ENCODE data around the gene ESRRG.

Gene ESRRG

DNA sequence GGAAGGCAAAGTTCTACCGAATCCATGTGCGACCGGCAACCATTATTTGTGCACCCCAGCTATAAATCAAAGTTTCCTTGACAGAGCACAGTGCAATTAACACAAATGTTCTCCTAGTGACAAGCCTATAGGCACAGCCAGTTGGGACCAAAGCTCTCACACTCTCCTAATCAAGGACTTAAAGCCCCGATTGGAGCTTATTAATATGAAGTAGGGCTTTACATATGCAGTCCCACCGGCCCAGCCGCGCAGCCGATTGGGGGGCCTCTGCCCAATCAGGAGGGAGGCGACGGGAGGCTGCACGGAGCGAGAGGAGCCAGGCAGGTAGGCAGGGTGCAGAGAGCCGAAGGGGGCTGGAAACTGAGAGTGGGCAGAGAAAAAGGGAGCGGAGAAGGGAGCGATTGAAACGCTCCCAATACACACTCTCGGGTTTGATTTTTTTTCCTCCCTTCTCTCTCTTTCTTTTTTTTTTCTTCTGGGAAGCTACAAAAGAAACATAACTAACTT, at the start of gene ESRRG:
Gene ESRRG (minus strand): TSS at position 156 of the 507 bp plus-strand sequence. CDS start 130 bp downstream, at position 26.
- no peak for DNase-seq (ENCODE audit: low read depth in 2 of 2)

- no peak for DNase-seq (ENCODE audit: low read depth in 2 of 2)
Observed at GRCh38 chr1:216771922-216772321, 48.7 kb upstream of the ESRRG start.

DNA sequence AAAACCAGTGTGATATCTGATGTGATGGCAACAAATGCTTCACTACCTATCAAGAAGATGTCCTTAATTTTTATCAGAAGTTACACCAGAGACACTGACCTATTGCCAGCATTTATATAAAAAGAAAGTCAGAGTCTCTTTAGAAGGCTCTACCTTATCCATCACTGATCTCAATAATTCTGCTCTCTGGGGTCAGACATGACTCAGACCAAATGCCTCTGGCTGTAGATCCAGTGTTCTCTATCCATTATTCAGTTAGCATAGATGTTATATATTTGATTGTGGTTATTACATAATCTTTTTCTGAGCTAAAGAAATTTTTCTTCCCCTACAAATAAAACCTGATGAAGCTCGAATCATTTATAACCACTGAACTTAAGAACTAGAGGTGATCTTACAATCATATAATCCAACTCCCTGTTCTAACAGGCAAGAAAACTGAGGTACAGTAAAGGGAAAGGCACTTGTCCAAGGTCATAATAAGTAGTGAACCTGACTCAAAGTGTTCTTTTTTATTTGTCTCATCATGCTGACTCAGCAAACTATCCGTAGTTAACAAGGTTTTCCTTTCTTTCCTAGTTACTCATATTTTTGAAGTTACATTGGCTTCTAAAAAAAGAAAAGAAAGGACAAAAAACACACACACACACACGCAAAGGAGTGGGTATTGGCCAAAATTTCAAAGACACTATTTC, 43.6 kb upstream of the ESRRG start:
- no peak for DNase-seq (ENCODE audit: low read depth in 2 of 2)

GRCh38 chr1:216765346-216766300, 42.4 kb upstream of the ESRRG start:
- no peak for DNase-seq (ENCODE audit: low read depth in 2 of 2)

DNA sequence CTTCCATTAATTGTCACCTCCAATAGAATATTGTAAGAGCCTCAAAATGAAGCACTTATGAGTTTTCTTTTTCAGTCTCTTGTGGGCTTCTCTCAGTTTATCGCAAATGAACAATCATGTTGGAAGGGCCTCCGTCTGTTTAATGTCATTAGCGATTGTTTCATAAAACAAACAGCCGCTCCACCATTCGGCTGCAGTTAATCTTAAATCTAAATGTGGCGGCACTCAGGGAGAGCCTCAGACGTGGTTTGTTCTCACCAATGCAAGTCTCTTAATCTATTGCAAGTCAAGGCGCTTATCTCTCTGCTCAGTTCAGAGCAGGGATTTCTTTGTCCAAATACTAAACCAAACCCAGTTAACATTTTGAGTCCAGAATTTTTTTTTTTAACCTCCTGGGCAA, 34.9 kb upstream of the ESRRG start:
- no peak for DNase-seq (ENCODE audit: low read depth in 2 of 2)

GRCh38 chr1:216757110-216757509, 33.9 kb upstream of the ESRRG start:
- DNase-seq (ENCODE audit: low read depth in 2 of 2) = no peak

- no peak for DNase-seq (ENCODE audit: low read depth in 2 of 2)
Observed at GRCh38 chr1:216750961-216751360, 27.7 kb upstream of the ESRRG start.

GRCh38 chr1:216750031-216750627, 26.9 kb upstream of the ESRRG start:
- DNase-seq (ENCODE audit: low read depth in 2 of 2) = no peak

GRCh38 chr1:216749232-216749631, 26.0 kb upstream of the ESRRG start:
- no peak for DNase-seq (ENCODE audit: low read depth in 2 of 2)

DNA sequence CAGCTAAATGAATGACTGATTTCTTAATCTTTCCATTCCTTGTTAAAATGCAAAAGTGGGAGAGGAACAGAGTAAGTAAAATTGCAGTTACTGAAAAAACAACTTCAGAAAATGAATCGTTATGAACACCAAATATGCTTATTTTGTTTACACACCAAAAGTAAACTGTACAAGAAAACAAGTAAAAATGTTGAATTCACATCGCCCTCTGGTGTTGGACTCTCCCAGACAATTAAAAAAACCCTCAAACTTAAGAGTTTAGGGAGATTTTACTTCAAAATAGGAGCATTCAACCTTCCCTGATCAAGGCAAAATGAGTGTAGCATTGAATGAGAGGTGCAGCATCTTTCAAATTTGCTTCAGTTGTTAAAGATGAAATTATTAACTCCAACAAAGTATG, 19.4 kb upstream of the ESRRG start:
- DNase-seq (ENCODE audit: low read depth in 2 of 2) = no peak

- DNase-seq (ENCODE audit: low read depth in 2 of 2) = no peak
Observed at GRCh38 chr1:216740331-216740730, 17.1 kb upstream of the ESRRG start.

DNA sequence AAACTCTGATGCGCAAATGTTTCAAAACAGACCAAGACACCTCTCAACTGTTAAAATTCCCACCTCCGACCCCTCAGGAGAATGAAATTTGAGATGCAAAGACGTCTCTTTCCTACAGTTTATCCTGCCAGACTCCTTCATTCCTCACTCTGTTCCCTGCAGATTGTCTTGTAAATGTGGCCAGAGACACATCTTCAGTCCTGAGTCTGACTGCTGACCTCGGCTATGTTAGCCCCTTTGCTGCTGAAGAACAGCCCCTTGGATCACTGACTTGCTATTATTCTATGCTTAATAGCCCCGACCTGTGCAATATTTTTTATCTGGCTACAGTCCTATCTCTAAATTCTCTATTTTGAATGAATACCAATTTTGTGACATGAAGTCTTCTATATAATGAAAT, 16.6 kb upstream of the ESRRG start:
- DNase-seq (ENCODE audit: low read depth in 2 of 2) = no peak

DNA sequence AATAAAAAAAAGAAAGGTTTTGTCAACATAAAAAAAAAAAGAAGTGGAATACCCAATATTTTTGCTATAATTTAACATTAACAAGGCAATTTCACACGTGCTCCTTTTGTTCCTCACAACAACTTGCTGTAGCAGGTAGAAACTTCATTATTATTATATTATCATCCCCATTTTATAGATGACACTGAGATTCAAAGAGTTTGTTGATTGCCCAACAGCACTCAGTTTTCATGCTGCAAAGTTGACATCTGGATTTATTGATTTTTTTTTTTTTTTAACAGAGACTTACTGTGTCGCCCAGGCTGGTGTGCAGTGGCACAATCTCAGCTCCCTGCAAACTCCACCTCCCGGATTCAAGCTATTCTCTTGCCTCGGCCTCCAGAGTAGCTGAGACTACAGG, 8.9 kb upstream of the ESRRG start:
- no peak for DNase-seq (ENCODE audit: low read depth in 2 of 2)

DNA sequence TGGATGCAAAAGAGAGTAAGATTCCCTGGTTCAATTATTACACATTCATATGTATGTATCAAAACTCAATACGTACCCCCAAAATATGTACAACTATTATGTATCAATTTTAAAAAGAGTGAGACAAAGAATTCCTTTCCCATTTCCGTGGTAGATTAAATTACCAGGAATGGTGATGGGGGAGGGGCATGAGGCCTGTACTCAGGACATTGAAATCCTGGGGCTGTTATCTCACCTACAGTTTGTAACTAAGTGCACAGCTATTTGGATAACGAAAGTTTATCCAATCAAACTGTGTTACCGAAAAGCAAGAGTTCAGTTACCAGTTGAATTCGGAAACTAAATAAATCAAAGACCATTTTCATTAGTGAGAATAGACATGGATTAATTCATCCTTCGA, 8.3 kb upstream of the ESRRG start:
- no peak for DNase-seq (ENCODE audit: low read depth in 2 of 2)

GRCh38 chr1:216726435-216726834, 3.2 kb upstream of the ESRRG start:
- no peak for DNase-seq (ENCODE audit: low read depth in 2 of 2)

DNA sequence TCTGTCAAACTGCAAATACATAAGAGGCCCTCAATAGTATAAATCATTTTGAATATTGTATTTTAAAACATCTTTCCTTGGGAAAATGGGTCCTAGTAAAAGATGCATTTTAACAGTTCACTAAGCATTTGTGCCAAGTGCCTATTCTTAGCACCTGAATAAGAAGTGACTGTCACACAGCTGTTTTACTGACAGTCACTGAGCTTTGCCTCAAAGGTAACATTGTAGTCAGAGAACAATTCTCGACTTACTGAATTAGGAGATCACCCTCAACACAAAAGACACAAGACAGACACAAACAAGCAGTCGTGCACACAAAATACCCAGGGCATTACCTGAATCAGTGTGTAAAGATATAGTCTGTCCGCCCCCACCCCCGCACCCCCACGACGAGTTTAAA, 408 bp downstream of the ESRRG start:
- DNase-seq (ENCODE audit: low read depth in 2 of 2) = no peak

DNA sequence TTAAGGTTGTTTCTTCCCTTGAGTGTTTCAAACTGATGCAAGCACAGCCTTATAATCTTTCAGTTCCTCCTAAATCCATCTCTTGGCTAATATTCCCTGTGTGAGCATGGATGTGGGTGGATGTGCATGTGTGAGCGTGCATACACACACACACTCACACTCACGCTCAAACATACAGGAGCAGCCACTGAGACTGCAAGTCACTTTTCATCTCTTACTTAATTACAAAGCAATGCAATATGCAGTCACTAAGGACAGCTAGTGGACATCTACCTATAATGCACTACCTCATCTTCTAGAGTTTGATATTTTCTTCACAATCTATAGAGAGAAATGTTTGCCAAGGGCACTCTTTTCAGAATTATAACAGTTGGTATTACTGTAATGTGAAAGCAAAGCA, 1.4 kb downstream of the ESRRG start:
- no peak for DNase-seq (ENCODE audit: low read depth in 2 of 2)

GRCh38 chr1:216721062-216721461, 2.2 kb downstream of the ESRRG start:
- no peak for DNase-seq (ENCODE audit: low read depth in 2 of 2)

- no peak for DNase-seq (ENCODE audit: low read depth in 2 of 2)
Observed at GRCh38 chr1:216711712-216712111, 11.5 kb downstream of the ESRRG start.

DNA sequence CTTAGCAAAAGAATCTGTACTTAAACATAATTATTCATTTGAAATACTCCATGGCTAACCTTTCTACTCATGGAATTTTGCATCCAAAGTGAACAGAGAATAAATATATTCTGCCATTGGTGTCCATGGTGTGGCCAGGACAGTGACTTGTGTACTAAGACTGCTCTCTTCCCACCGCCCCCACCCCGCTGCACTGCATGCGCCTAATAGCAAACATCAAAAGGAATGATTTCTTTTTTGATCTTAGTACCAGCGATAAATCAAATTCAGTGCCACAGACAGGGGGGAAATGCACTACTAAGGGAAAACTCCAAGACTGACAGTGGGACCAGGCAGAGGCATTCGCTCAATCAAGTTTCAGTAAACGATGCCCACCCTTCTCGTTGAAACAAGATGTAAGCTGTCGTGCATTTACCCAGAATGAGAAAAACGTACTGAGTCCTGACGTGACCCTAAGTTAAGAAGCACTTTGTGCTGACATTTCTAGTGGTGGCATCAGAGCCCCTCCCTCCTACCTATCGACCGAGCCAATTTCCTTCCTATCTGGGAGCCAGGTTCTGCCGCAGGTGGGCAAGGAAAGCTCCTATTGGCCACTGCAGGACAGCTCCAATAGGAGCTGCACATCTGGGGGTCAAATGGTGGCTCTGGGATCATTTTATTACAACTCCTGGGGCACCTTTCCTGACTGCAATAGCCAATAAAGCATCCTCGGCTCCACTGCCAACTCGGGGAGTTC, 12.5 kb downstream of the ESRRG start:
- no peak for DNase-seq (ENCODE audit: low read depth in 2 of 2)

- no peak for DNase-seq (ENCODE audit: low read depth in 2 of 2)
Observed at GRCh38 chr1:216710055-216710454, 13.2 kb downstream of the ESRRG start.

- no peak for DNase-seq (ENCODE audit: low read depth in 2 of 2)
Observed at GRCh38 chr1:216705676-216706075, 17.6 kb downstream of the ESRRG start.
